ENCODE results near the gene ALG5.

ALG5 gene

DNA sequence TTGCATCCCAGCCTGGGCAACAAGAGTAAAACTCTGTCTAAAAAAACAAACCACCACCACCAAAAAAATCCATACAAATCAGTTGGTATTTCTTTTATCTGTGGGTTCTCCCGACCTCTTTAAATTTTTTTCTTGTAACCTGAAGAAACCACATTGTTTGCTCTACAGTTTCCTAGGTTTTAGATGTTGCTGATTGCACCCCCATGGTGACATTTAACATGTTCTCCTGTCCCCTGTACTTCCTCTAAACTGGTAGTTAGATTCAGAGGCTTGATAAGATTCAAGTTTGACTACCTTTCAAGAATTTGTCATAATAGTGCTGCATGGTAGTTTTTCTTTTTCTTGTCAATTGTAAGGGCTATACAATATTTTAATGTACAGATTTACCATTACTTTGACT, 24.0 kb downstream of the ALG5 start:
- no peak for DNase-seq

DNA sequence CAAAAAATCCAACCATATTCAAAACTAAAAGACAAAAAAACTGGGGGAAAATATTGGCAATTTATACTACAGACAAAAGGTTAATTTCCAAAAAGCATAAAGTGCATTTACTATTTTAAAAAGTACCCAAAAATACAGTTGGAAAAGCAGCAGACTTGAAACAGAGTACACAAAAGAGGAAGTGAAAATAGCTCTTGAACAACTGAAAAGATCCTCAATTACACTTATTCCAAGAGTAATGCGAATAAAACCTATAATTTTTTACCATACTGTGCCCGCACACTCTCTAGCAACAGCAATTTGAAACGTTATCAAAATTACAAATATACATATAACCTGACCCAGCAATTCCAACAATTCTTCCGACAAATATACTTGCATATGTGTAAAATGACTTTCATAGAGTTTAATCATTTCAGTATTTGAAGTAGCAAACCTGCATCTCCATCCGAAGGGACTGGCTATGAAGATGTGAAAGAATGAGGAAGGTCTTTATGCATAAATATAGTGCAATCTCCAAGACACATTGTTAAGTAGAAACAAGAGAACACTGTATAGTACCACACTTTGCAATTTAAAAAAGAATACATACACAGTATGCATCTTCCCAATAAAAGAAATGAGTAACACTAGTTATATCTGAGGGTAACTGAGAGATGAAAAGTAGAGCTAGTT, 25.4 kb downstream of the ALG5 start:
- DNase-seq: no peak

DNA sequence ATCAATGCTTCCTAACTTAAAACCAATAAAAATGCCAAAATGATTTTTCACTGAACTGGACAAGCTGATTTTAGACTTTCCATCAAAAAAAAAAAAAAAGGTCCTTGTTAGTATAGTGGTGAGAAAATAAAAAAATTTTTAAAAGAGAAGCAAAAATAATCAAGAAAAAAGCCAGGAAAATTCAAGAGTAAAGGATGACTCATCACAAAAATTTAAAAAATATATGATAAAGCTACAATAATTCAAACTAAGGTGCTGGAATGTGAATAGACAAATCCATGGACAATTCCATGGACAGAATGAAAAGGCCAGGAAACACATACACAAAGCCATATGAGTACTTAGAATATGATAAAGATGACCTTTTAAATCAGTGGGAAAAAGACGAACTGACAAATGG, 26.1 kb downstream of the ALG5 start:
- no peak for DNase-seq

DNA sequence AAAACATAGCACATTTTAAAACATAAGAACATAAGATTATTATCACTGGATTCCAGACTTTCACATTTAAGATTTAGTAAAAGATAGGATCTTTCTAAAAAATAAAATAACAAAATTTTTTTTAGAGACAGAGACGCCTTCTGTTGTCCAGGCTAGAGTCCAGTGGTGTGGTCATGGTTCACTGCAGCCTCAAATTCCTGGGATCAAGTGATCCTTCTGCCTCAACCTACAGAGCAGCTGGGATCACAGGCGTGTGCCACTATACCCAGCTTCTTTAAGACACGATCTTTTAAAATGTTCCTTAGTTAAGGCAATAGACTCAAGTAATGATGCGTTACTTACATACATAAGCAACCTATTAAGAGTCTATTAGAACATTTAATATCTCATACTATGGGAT, 32.7 kb downstream of the ALG5 start:
- DNase-seq: no peak

DNA sequence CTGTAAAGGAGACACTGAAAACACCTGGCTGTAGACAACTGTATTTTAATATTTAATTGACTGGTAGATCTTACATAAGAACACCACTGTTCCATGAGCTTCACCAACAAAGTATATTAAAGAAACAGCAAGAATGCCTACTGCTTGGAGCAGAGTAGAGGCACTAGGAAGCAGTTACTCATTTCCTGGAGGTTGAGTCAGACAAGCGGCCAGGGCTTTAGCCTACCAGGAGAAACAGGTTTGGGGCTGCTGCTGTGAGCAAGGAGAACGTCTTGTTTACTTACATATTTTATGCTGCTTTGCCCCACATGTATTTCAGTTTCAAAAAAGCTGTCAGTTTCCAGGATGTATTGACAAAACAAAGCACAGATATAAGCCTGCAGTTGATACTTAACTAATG, 33.4 kb downstream of the ALG5 start:
- DNase-seq: no peak

DNA sequence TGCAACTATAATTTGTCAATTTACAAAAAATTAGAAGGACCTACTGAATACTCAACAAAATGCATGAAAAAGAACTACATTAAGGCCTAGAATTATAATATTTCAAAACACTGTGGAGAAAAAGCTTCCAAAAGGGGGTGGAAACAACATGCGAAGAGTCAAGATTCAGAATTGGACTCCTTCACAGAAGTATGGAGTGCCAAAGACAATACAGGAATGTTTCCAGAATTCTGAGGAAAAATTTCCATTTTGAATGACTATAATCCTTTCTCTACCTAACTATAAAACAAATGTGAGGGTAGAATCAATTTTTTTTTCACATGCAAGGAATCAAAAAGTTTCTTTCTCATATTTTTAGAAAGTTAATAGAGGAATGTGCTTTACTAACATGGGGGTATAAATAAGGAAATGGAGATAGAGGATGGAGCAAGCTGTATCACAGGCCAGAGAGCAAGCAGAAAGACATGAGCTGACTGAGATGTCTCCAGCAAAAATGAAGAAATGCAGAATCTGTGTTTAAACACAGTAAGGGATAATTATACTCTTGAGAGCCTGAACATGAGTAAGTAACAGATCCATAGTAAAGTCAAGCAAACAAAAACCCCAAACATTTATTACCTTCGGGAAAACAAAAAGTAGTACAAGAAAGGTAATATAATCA, 39.6 kb downstream of the ALG5 start:
- DNase-seq: no peak

GRCh38 chr13:36954542-36954941, 44.6 kb downstream of the ALG5 start:
- no peak for DNase-seq

- DNase-seq: no peak
Observed at GRCh38 chr13:36950920-36951319, 48.2 kb downstream of the ALG5 start.

DNA sequence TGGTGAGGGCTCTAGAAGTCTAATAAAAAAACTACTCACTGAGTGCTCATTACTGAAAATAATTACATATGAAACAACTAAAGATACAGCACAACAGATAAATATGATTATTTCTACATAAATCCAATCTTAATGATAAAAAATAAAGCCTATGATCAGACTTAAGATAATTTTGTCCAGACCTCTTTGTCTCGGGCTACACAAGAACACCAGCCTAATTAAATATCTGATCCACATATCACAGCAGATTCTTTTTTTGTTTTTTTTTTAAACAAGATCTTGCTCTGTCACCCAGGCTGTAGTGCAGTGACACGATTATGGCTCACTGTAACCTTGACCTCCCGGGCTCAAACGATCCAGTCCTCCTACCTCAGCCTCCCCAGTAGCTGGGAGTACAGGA, 48.8 kb downstream of the ALG5 start:
- DNase-seq: no peak

- no peak for DNase-seq
Observed at GRCh38 chr13:36945078-36945477, 54.1 kb downstream of the ALG5 start.

DNA sequence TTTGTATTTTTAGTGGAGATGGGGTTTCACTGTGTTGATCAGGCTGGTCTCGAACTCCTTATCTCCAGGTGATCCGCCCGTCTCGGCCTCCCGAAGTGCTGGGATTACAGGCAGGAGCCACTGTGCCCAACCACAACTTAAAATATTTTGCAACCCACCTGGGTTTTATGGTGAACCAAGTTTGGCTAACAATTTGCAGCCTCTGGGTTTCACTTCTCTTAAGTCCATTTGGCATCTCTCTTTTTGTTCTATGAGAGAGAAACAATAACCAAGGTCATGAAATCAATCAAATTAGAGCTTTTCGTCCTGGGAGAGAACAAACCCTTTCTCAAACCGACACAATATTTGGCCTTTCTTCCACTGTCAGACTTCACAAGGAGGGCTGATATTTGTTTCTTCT, 73.5 kb downstream of the ALG5 start:
- no peak for DNase-seq

- no peak for DNase-seq
Observed at GRCh38 chr13:36924001-36924400, 75.1 kb downstream of the ALG5 start.

DNA sequence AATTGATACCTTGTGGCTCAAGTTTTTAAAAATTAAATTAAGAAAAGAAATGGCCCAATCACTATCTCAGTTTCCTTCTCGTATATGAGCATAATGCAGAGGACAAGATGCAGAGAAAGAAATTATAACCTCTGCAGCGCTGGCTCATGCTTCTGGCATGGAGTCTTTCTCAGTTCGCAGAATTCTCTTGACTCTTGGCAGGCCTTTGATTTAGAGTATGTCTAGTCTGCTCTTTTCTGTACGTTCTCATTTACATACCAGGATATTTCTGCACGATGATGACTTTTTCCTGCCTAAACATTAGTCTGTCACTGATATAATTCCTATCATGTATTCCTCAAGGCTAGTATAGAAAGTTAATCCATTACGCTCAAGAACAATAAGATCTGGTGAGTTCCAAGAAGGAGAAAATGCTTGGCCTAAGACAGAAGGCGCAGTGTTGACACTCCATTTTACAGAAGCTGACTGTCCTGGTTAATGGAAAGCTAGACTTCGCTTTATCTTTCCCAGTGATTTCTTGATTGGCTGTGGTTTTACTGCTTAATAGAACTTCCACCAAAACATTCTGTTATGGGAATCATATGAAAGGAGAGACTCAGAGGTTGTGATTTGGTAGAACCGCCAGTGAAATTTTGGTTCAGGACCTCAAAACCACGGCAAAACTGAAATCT, 77.4 kb downstream of the ALG5 start:
- DNase-seq: no peak

DNA sequence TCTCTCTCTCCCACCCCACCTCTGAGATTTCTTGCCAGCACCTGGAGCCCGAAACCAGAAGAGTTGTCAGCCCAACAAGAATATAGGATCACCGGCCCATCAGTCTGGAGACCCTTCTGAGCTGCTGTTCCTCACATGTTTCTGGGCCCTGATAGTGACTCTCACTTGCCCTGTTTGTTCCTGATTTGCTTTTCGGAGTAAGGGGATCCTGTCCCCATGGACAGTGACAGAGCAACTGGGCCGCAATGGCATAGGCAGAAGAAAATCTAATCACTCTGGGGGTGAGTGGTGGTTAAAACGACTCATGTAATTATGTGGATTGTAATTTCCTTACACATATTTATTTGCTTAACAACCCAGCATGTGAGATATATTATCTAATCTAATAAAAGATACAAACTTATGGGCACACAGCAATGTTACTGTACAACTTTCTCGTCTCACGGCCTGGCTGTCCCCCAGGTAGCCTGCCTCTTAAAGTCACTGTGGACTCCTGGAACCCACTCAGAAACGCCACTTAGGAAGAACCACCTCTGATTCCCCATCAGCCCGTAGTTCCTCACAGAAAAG, 78.4 kb downstream of the ALG5 start:
- no peak for DNase-seq

GRCh38 chr13:36919833-36920615, 79.1 kb downstream of the ALG5 start, which contains the start of gene SMAD9:
SMAD9 (minus strand) TSS chr13:36920238; CDS start chr13:36879689, 40,549 bp downstream.
- peak; percentile 56 for DNase-seq

GRCh38 chr13:36919171-36919832, 79.8 kb downstream of the ALG5 start:
- peak; percentile 66 for DNase-seq

GRCh38 chr13:36918246-36919131, 80.7 kb downstream of the ALG5 start:
- peak; percentile 36 for DNase-seq

DNA sequence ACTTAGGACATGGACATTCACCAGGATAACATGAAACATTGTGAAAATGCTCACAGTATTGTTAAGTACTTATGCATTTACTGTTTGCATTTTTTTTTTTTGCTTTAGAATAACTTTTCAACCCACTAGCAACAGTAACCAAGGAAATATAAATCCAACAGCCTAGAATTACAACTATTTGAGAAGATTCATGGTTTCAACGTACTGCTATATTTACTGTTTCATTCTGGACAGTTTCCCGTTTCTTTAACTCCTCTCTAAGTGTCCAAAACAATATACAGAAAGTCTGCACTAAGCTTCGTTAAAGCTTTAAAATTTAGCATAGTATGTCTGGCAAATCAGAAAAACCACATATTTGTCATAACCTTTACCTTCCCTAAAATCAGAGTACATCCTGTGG, 81.8 kb downstream of the ALG5 start:
- DNase-seq: no peak

- DNase-seq: no peak
Observed at GRCh38 chr13:36915896-36916640, 83.1 kb downstream of the ALG5 start.

- no peak for DNase-seq
Observed at GRCh38 chr13:36915106-36915505, 84.0 kb downstream of the ALG5 start.

GRCh38 chr13:36914648-36915047, 84.5 kb downstream of the ALG5 start:
- DNase-seq: no peak
